NCI-H2081 (cell line): ENCODE measurements around the gene CCDC184.

Source experiments
- DNase-seq, 2 experiments: peaks; one replicate each; lab custom pipeline; 2025; lab: John Stamatoyannopoulos, UW

CCDC184 gene

GRCh38 chr12:48179466-48179865 is 4.0 kb upstream of the CCDC184 start:
- DNase-seq, result no peak

GRCh38 chr12:48180424-48180823 is 3.0 kb upstream of the CCDC184 start:
- DNase-seq, result no peak

GRCh38 chr12:48180857-48181495 is 2.5 kb upstream of the CCDC184 start:
- no peak for DNase-seq

GRCh38 chr12:48182631-48183030 is 813 bp upstream of the CCDC184 start:
- no peak for DNase-seq

GRCh38 chr12:48183876-48184548 is 568 bp downstream of the CCDC184 start:
- peak in 1 of 2 experiments; percentile 11 for DNase-seq

- DNase-seq, result no peak
Measured at GRCh38 chr12:48184549-48184922, 1.1 kb downstream of the CCDC184 start.

- DNase-seq, result no peak
Measured at GRCh38 chr12:48185181-48185919, 1.9 kb downstream of the CCDC184 start.

- no peak for DNase-seq
Measured at GRCh38 chr12:48187916-48188695, 4.7 kb downstream of the CCDC184 start.

- DNase-seq, result peak; percentile 51 to 70
Measured at GRCh38 chr12:48189331-48190125, 6.1 kb downstream of the CCDC184 start.

- no peak for DNase-seq
Measured at GRCh38 chr12:48191096-48191495, 7.7 kb downstream of the CCDC184 start.

- DNase-seq, result no peak
Measured at GRCh38 chr12:48192861-48193260, 9.4 kb downstream of the CCDC184 start.

GRCh38 chr12:48193623-48194022 is 10.2 kb downstream of the CCDC184 start:
- DNase-seq, result no peak

GRCh38 chr12:48194799-48195201 is 11.4 kb downstream of the CCDC184 start:
- DNase-seq, result no peak

GRCh38 chr12:48197549-48197970 is 14.1 kb downstream of the CCDC184 start:
- peak in 1 of 2 experiments; percentile 56 for DNase-seq

- DNase-seq, result peak; percentile 97 to 98
Measured at GRCh38 chr12:48197971-48198671, 14.7 kb downstream of the CCDC184 start.

- no peak for DNase-seq
Measured at GRCh38 chr12:48198672-48198971, 15.2 kb downstream of the CCDC184 start.

- no peak for DNase-seq
Measured at GRCh38 chr12:48198985-48199384, 15.5 kb downstream of the CCDC184 start.

- DNase-seq, result no peak
Measured at GRCh38 chr12:48199774-48200221, 16.4 kb downstream of the CCDC184 start.

GRCh38 chr12:48201091-48201490 is 17.6 kb downstream of the CCDC184 start:
- no peak for DNase-seq

GRCh38 chr12:48201516-48201915 is 18.1 kb downstream of the CCDC184 start:
- no peak for DNase-seq

GRCh38 chr12:48202766-48203165 is 19.3 kb downstream of the CCDC184 start:
- DNase-seq, result no peak
